Neural progenitor cell (in vitro differentiated cells): Measurements from ENCODE around the gene RAB35.

Experiments
- EZH2phosphoT487 ChIP-seq: fragments of 200-600 bp; sonication (generic); IDR thresholded peaks from 2 replicates; pipeline ENCODE4 v1.6.1; 2017; ENCODE audit warnings: antibody characterized with exemption
- TF ChIP-seq, protein P1 (sequence below): fragments of 200-600 bp; sonication (generic); IDR thresholded peaks from 2 replicates; pipeline ENCODE4 v1.5.1; 2017; ENCODE audit warnings: antibody characterized with exemption, mild to moderate bottlenecking

DNA sequence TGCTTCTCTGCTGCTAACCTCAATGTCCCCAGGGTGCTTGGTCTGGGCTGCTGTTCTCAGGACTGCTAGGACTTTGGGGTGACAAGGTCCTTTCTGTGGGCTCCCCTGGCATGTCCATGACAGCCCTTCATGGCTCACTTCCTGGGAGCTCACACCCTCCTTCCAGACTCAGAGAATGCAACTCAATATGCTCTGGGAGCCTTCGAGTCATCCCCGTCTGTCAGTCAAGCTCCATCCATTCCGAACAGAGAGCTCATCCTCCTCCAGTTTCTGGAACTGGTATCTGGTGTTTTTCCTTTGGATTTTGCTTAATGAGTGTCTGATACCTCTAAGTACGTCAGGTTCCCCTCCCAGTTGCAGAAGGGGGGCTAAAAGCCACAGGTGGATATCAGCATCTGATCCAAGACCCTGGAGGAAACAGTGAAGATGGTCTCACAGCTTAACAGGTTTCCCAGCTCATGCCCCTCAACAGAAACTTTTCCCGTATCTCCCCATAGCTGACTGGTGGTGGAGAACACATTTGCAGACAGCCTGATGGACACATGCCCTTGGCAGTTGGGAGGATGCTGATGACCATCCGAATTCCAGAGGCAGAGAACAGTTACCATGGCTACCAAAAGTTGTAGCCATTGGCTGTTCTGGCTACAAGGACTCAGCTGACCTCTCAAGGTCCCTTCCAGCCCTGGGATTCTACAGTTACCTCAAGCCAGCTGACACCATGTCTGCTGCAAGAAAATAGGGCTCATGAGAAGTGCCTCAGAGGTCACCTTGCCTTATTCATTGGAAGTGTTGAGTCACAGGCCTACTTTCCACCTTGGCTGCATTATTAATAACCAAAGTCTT, 9.5 kb upstream of the RAB35 start:
- TF ChIP-seq EZH2phosphoT487: no peak
- TF ChIP-seq, protein P1, sequence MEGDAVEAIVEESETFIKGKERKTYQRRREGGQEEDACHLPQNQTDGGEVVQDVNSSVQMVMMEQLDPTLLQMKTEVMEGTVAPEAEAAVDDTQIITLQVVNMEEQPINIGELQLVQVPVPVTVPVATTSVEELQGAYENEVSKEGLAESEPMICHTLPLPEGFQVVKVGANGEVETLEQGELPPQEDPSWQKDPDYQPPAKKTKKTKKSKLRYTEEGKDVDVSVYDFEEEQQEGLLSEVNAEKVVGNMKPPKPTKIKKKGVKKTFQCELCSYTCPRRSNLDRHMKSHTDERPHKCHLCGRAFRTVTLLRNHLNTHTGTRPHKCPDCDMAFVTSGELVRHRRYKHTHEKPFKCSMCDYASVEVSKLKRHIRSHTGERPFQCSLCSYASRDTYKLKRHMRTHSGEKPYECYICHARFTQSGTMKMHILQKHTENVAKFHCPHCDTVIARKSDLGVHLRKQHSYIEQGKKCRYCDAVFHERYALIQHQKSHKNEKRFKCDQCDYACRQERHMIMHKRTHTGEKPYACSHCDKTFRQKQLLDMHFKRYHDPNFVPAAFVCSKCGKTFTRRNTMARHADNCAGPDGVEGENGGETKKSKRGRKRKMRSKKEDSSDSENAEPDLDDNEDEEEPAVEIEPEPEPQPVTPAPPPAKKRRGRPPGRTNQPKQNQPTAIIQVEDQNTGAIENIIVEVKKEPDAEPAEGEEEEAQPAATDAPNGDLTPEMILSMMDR: no peak
